Psoas muscle (tissue), 8 donors: ENCODE results near the gene CTSG. TPM values are rescaled to one million over a fixed set of nuclear protein-coding genes. Genes with fewer than 3 reads are reported as not detected.
"Not testable (repeated sequence)": the region's sequence is repeated elsewhere in the genome, so short reads cannot be mapped to it uniquely, and the experiment has no call there.

Experiments
- ATAC-seq, 4 donors: fragments of 200-7000 bp; cut with Tn5 transposase; one replicate each; pipeline ENCODE4 v1.9.1; 2020; ENCODE audit warnings: moderate library complexity in 3 of 4, mild to moderate bottlenecking in 2 of 4
- DNase-seq, 2 donors: peaks; one replicate each; pipeline ENCODE4 v3.0.0-alpha.2; 2020
- H3K27ac ChIP-seq: fragments of 200-600 bp; one replicate; pipeline ENCODE4 v1.8.0; 2022
- H3K27me3 ChIP-seq, 3 donors: fragments of 200-600 bp in 1 of 3; one replicate each; pipeline versions ENCODE4 v1.6.1 to v1.8.0; 2013 to 2022; ENCODE audit warnings: low read length in 2 of 3, mild to moderate bottlenecking in 2 of 3, moderate library complexity in 1 of 3; ENCODE audit not compliant: insufficient read depth in 3 of 3
- H3K36me3 ChIP-seq, 2 donors: fragments of 200-600 bp in 1 of 2; one replicate each; pipeline versions ENCODE4 v1.6.1 to v1.8.0; 2013 to 2022; ENCODE audit warnings: low read depth in 1 of 2, mild to moderate bottlenecking in 1 of 2, moderate library complexity in 1 of 2; ENCODE audit not compliant: insufficient read depth in 1 of 2
- H3K4me1 ChIP-seq: fragments of 200-600 bp; one replicate; pipeline ENCODE4 v1.8.0; 2022
- H3K4me3 ChIP-seq: fragments of 200-600 bp; one replicate; pipeline ENCODE4 v1.8.0; 2022; ENCODE audit warnings: mild to moderate bottlenecking
- H3K9me3 ChIP-seq: fragments of 200-600 bp; one replicate; pipeline ENCODE4 v1.8.0; 2022
- WGBS, 3 donors: extraction: QIAGEN DNeasy Blood & Tissue Kit; methylation state at CpG; one replicate each; pipeline versions ENCODE4 v1.1.6 to v1.1.7; 2013; 5-methylcytosine and 5-hydroxymethylcytosine counted together
- intact Hi-C, 2 donors: fragments of 100-400 bp; cut with DNase I; formaldehyde crosslinking; loops; one replicate each; pipeline versions ENCODE4 v1.11.0 to v1.14.2; 2022
- polyA plus RNA-seq, 3 donors: library from polyadenylated mRNA; stranded (reverse); fragments of 200-250 nt; gene quantifications; one replicate each; pipeline ENCODE4 v1.2.3, GENCODE V29; 2013
- total RNA-seq, 4 donors: library from RNA; stranded (reverse); fragmentation: NEBNext Ultra II Directional in 2 of 4; extraction: Animal tissue kit (Norgen Biotek cat#: 25700) in 2 of 4; gene quantifications; one replicate each; pipeline versions ENCODE4 v1.2.1 to v1.2.4, GENCODE V29; 2021 to 2023
- TF ChIP-seq, protein P1 (sequence below): fragments of 200-600 bp; IDR thresholded peaks from one replicate; pipeline ENCODE4 v1.8.0; 2022; ENCODE audit warnings: antibody characterized with exemption
- donor health status: healthy with polysubstance abuse.
- donor health status: DM: no; HTN: no; CAD: no; lungs with moderate emphysema.
- donor health status: Bipolar disorder and iron deficiency.
- donor health status: healthy.
- donor health status: DM: yes; HTN: yes; CAD: no.
- donor health status: DM: no; HTN: no; CAD: no.
- donor health status: DM: no; HTN: no; CAD: no.
- donor health status: DM: yes; HTN: yes; CAD: no.

Gene CTSG
- total and polyA plus RNA-seq, 7 donors: 0.13 to 2.4 (median 0.82) TPM

DNA sequence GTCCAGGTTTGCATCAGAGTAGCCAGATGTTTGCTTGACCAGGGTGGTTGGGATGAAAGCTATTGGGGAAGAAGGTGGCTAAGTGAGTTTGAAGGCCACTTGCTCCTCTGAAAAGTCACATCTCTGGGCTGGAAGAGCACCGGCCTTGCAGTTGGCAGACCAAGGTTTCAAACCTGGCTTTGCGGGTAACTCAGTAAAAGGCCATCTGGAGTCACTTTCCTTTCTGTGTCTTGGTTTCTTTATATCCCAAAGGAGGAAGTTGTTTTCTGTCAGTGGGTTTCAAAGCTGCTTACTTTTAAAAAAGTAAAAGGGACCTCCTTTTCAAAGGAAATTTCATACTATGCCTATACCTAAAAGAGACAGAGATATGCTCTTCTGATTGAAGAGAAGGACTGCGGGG, 41.8 kb downstream of the CTSG start:
- DNase-seq (no peak), ATAC-seq (no peak)
- Histone ChIP-seq H3K4me3 (no peak overlapping the region), H3K4me1 (no peaks in the 10 kb centered on the region), H3K9me3 (no peaks in the 10 kb centered on the region), H3K36me3 (no peaks in the 10 kb centered on the region), H3K27me3 (no peaks in the 10 kb centered on the region), H3K27ac (no peak overlapping the region)
- 75 to 79% (median 75%) methylated on average over 3 of the region's 3 CpGs for WGBS, 3 donors
- intact Hi-C loops: no loop called here
- TF ChIP-seq, protein P1, sequence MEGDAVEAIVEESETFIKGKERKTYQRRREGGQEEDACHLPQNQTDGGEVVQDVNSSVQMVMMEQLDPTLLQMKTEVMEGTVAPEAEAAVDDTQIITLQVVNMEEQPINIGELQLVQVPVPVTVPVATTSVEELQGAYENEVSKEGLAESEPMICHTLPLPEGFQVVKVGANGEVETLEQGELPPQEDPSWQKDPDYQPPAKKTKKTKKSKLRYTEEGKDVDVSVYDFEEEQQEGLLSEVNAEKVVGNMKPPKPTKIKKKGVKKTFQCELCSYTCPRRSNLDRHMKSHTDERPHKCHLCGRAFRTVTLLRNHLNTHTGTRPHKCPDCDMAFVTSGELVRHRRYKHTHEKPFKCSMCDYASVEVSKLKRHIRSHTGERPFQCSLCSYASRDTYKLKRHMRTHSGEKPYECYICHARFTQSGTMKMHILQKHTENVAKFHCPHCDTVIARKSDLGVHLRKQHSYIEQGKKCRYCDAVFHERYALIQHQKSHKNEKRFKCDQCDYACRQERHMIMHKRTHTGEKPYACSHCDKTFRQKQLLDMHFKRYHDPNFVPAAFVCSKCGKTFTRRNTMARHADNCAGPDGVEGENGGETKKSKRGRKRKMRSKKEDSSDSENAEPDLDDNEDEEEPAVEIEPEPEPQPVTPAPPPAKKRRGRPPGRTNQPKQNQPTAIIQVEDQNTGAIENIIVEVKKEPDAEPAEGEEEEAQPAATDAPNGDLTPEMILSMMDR: no peak

DNA sequence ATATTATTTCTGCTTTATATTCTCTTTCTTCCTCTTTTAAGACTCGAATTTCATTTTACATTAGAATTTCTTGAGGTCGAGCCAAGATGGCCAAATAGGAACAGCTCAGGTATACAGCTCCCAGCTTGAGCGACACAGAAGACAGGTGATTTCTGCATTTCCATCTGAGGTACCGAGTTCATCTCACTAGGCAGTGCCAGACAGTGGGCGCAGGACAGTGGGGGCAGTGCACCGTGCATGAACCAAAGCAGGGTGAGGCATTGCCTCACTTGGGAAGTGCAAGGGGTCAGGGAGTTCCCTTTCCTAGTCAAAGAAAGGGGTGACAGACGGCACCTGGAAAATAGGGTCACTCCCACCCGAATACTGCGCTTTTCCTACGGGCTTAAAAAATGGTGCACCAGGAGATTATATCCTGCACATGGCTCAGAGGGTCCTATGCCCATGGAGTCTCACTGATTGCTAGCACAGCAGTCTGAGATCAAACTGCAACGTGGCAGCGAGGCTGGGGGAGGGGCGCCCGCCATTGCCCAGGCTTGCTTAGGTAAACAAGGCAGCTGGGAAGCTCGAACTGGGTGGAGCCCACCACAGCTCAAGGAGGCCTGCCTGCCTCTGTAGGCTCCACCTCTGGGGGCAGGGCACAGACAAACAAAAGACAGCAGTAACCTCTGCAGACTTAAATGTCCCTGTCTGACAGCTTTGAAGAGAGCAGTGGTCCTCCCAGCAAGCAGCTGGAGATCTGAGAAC, 50.0 kb downstream of the CTSG start:
- H3K4me1 ChIP-seq, H3K4me3 ChIP-seq, H3K9me3 ChIP-seq, H3K27ac ChIP-seq, H3K36me3 ChIP-seq, intact Hi-C loops, ATAC-seq, DNase-seq, H3K27me3 ChIP-seq: not testable (repeated sequence)
- WGBS, 3 donors: 71 to 77% (median 73%) methylated on average over 13 to 15 of the region's 15 CpGs

Other genes starting within 250 kb of the CTSG start
- gene ADCY4, start 241.2 kb downstream of the CTSG start, total RNA-seq: 10 to 100 TPM in 3 of 4 donors, 1 to 10 TPM in 1; 8.6 to 13.9 (median 11.2) TPM
- 10 to 100 TPM in 1 of 3 donors, 1 to 10 TPM in 2; 7.0 to 10.8 (median 7.7) TPM for gene ADCY4, start 241.2 kb downstream of the CTSG start, polyA plus RNA-seq
- 1 to 10 TPM; 1.1 to 1.9 (median 1.4) TPM for gene RIPK3, start 236.3 kb downstream of the CTSG start, total RNA-seq
- gene RIPK3, start 236.3 kb downstream of the CTSG start, polyA plus RNA-seq: 1 to 10 TPM in 1 of 3 donors, under 1 TPM in 2; 0.94 to 1.7 (median 0.97) TPM
- 10 to 100 TPM in 2 of 4 donors, 1 to 10 TPM in 2; 2.7 to 12.0 (median 7.8) TPM for gene NFATC4, start 208.1 kb downstream of the CTSG start, total RNA-seq
- gene NFATC4, start 208.1 kb downstream of the CTSG start, polyA plus RNA-seq: 1 to 10 TPM; 5.5 to 7.9 (median 7.3) TPM
- 1 to 10 TPM; 2.1 to 8.0 (median 2.4) TPM for gene NYNRIN, start 177.2 kb downstream of the CTSG start, total RNA-seq
- gene NYNRIN, start 177.2 kb downstream of the CTSG start, polyA plus RNA-seq: 1 to 10 TPM; 1.1 to 1.5 (median 1.2) TPM
- 1 to 10 TPM in 1 of 4 donors, under 1 TPM in 3; 0.66 to 1.5 (median 0.76) TPM for gene CBLN3, start 146.6 kb downstream of the CTSG start, total RNA-seq
- under 1 TPM; 0.38 to 0.78 (median 0.70) TPM for gene CBLN3, start 146.6 kb downstream of the CTSG start, polyA plus RNA-seq
- gene KHNYN, start 146.3 kb downstream of the CTSG start, total RNA-seq: 10 to 100 TPM; 25.8 to 44.2 (median 41.3) TPM
- gene KHNYN, start 146.3 kb downstream of the CTSG start, polyA plus RNA-seq: 10 to 100 TPM; 15.3 to 74.9 (median 35.9) TPM
- gene SDR39U1, start 133.5 kb downstream of the CTSG start, total RNA-seq: 10 to 100 TPM; 55.7 to 75.2 (median 63.8) TPM
- gene SDR39U1, start 133.5 kb downstream of the CTSG start, polyA plus RNA-seq: 100 to 1,000 TPM in 1 of 3 donors, 10 to 100 TPM in 2; 62.9 to 110 (median 63.6) TPM
- gene CMA1, start 68.0 kb downstream of the CTSG start, total RNA-seq: under 1 TPM in 2 of 4 donors, not detected in 2; 0.38 to 0.92 TPM
- gene CMA1, start 68.0 kb downstream of the CTSG start, polyA plus RNA-seq: under 1 TPM in 2 of 3 donors, not detected in 1; 0.04 to 0.34 TPM
- gene GZMH, start 33.4 kb upstream of the CTSG start, total RNA-seq: under 1 TPM in 1 of 4 donors, not detected in 3; 0.76 TPM
- gene GZMH, start 33.4 kb upstream of the CTSG start, polyA plus RNA-seq: under 1 TPM; 0.08 to 0.42 (median 0.14) TPM
- 1 to 10 TPM in 1 of 4 donors, under 1 TPM in 2, not detected in 1; 0.29 to 1.0 (median 0.83) TPM for gene GZMB, start 57.9 kb upstream of the CTSG start, total RNA-seq
- under 1 TPM; 0.22 to 0.59 (median 0.32) TPM for gene GZMB, start 57.9 kb upstream of the CTSG start, polyA plus RNA-seq